Thyroid gland (tissue), 4 donors: ENCODE measurements around the gene ATOH1. TPM values are rescaled to one million over a fixed set of nuclear protein-coding genes. Genes with fewer than 3 reads are reported as not detected.
A peak's percentile ranks its signal among the peaks of the same experiment; 100 is the strongest.

Experiments used
- DNase-seq, 2 donors: peaks; one replicate each; pipeline ENCODE4 v3.0.0-alpha.2; 2019
- H3K27ac ChIP-seq, 3 donors: fragments of 200-600 bp; sonication (generic); 1 replicate in 2 of 3; 2 replicates in 1 of 3; pipeline ENCODE4 v1.5.1; 2016 to 2019; ENCODE audit warnings: mild to moderate bottlenecking in 1 of 3, moderate library complexity in 1 of 3
- H3K27me3 ChIP-seq: fragments of 200-600 bp; sonication (generic); one replicate; pipeline ENCODE4 v1.5.1; 2019
- H3K36me3 ChIP-seq, 2 donors: fragments of 200-600 bp; sonication (generic); one replicate each; pipeline ENCODE4 v1.5.1; 2016 to 2019
- H3K4me1 ChIP-seq, 2 donors: fragments of 200-600 bp; sonication (generic); one replicate each; pipeline ENCODE4 v1.5.1; 2017 to 2019
- H3K4me3 ChIP-seq, 3 donors: fragments of 200-600 bp; sonication (generic); replicated peaks in 1 of 3; 1 replicate in 2 of 3; 2 replicates in 1 of 3; pipeline ENCODE4 v1.5.1; 2016; ENCODE audit warnings: mild to moderate bottlenecking in 1 of 3
- H3K9me3 ChIP-seq: fragments of 200-600 bp; sonication (generic); one replicate; pipeline ENCODE4 v1.5.1; 2017
- POLR2A ChIP-seq, 2 donors: fragments of 450-650 bp; IDR thresholded peaks; one replicate each; pipeline ENCODE4 v1.6.1; 2017; ENCODE audit warnings: antibody characterized with exemption in 2 of 2, mild to moderate bottlenecking in 2 of 2, moderate library complexity in 1 of 2
- WGBS, 2 donors: methylation state at CpG; one replicate each; pipeline ENCODE4 v1.1.5; 2017; 5-methylcytosine and 5-hydroxymethylcytosine counted together
- intact Hi-C: fragments of 100-400 bp; cut with DNase I; formaldehyde crosslinking; loops from one replicate; pipeline ENCODE4 v1.15.1; 2023
- total RNA-seq, 4 donors: library from RNA; depleted of rRNA; stranded (reverse); fragments of >200 nt; gene quantifications; one replicate each; pipeline ENCODE4 v1.2.3, GENCODE V29; 2016
- TF ChIP-seq, protein P1 (sequence below), 6 experiments: fragments of 200-600 bp in 3 of 6; fragments of 450-650 bp in 3 of 6; sonication (generic) in 3 of 6; IDR thresholded peaks; one replicate each; pipeline ENCODE4 v1.5.1; 2016 to 2019; ENCODE audit warnings: antibody characterized with exemption in 6 of 6, mild to moderate bottlenecking in 2 of 6, inconsistent platforms in 1 of 6, moderate library complexity in 1 of 6

ATOH1 gene, protein sequence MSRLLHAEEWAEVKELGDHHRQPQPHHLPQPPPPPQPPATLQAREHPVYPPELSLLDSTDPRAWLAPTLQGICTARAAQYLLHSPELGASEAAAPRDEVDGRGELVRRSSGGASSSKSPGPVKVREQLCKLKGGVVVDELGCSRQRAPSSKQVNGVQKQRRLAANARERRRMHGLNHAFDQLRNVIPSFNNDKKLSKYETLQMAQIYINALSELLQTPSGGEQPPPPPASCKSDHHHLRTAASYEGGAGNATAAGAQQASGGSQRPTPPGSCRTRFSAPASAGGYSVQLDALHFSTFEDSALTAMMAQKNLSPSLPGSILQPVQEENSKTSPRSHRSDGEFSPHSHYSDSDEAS
- total RNA-seq: not detected

DNA sequence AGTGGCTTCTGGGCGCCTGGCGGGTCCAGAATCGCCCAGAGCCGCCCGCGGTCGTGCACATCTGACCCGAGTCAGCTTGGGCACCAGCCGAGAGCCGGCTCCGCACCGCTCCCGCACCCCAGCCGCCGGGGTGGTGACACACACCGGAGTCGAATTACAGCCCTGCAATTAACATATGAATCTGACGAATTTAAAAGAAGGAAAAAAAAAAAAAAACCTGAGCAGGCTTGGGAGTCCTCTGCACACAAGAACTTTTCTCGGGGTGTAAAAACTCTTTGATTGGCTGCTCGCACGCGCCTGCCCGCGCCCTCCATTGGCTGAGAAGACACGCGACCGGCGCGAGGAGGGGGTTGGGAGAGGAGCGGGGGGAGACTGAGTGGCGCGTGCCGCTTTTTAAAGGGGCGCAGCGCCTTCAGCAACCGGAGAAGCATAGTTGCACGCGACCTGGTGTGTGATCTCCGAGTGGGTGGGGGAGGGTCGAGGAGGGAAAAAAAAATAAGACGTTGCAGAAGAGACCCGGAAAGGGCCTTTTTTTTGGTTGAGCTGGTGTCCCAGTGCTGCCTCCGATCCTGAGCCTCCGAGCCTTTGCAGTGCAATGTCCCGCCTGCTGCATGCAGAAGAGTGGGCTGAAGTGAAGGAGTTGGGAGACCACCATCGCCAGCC is at the start of gene ATOH1:
ATOH1 (plus strand) TSS at position 422 of the 663 bp plus-strand sequence; CDS start at position 596, 174 bp downstream.
- Histone ChIP-seq H3K27me3 (peaks cover 41% of the 10 kb centered on the region), H3K4me3 (peak within 1 kb of the TSS in 1 of 3 donors; percentile 18), H3K27ac (no peak within 1 kb of the TSS), H3K36me3 (no peaks in the 10 kb centered on the region), H3K4me1 (peaks cover 12 to 24% of the 10 kb centered on the region in 2 donors), H3K9me3 (no peaks in the 10 kb centered on the region)
- intact Hi-C loops: no loop called here
- no peak for TF ChIP-seq POLR2A (IDR thresholded peaks at IDR 0.05)
- TF ChIP-seq, protein P1, sequence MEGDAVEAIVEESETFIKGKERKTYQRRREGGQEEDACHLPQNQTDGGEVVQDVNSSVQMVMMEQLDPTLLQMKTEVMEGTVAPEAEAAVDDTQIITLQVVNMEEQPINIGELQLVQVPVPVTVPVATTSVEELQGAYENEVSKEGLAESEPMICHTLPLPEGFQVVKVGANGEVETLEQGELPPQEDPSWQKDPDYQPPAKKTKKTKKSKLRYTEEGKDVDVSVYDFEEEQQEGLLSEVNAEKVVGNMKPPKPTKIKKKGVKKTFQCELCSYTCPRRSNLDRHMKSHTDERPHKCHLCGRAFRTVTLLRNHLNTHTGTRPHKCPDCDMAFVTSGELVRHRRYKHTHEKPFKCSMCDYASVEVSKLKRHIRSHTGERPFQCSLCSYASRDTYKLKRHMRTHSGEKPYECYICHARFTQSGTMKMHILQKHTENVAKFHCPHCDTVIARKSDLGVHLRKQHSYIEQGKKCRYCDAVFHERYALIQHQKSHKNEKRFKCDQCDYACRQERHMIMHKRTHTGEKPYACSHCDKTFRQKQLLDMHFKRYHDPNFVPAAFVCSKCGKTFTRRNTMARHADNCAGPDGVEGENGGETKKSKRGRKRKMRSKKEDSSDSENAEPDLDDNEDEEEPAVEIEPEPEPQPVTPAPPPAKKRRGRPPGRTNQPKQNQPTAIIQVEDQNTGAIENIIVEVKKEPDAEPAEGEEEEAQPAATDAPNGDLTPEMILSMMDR (IDR thresholded peaks at IDR 0.05): no peak
- peak; percentile 9 to 11 for DNase-seq
- WGBS, 2 donors: 1 to 4% methylated on average over 45 to 46 of the region's 46 CpGs

DNA sequence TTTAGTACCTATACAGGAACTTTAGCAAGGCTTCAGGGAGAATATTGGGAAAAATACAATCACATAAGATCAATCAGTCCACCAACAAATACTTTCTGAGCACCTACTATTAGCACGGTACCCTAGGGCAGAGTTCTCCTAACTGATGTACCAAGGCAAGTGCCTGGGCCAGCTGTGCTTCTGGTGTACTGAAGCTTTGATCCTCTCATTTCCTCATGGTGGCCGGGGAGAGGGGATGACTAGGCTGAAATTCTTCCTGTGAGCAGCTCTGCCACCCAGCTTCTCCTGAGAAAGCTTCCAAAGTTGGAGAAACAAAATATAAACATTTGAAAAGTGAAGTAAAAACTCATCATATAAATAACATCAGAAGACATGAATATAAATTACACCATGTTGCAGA is 49.3 kb upstream of the ATOH1 start:
- intact Hi-C loops: no loop called here
- Histone ChIP-seq H3K4me3 (no peak overlapping the region), H3K9me3 (no peaks in the 10 kb centered on the region), H3K27ac (no peak overlapping the region), H3K36me3 (no peaks in the 10 kb centered on the region), H3K27me3 (no peaks in the 10 kb centered on the region), H3K4me1 (no peaks in the 10 kb centered on the region)
- WGBS, 2 donors: 81 to 84% methylated on average over 2 of the region's 2 CpGs
- no peak for DNase-seq
- no peak for TF ChIP-seq POLR2A (IDR thresholded peaks at IDR 0.05)
- TF ChIP-seq, protein P1 (IDR thresholded peaks at IDR 0.05): no peak

DNA sequence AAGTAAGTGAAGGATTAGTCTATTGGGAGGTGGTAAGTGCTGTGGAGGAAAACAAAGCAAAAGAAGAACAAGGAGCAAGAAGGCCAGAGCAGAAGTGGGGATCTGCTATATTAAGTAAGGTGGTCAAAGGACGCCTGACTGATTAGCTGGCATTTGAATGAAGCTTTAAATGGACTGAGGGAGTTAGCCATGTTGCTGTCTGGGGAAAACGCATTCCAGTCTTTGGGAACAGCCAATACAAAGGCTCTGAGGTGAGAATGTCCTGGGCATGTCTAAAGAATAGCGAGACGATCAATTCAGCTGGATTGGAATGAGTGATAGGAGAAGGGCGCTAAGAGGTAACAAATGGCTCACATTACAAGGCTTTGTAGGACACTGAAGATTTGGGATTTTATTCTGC is 48.5 kb upstream of the ATOH1 start:
- intact Hi-C loops: no loop called here
- TF ChIP-seq, protein P1 (IDR thresholded peaks at IDR 0.05): no peak
- no peak for TF ChIP-seq POLR2A (IDR thresholded peaks at IDR 0.05)
- 80 to 82% methylated on average over 5 of the region's 5 CpGs for WGBS, 2 donors

DNA sequence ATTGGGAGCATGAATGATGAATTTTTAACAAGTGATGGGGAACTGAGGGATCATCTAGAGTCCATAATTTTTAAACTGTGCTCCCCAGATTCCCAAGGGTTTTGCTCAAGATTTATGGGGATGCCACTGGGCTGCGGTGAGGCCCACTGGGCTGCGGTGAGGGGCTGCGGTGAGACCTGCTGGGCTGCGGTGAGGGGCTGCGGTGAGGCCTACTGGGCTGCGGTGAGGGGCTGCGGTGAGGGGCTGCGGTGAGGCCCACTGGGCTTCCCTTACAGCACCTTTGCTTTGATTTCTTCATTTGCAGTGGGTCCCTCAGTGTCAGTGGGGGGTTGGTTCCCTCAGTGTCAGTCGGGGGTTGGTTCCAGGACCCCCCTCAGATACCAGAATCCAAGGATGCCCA is 47.4 kb upstream of the ATOH1 start:
- intact Hi-C loops: no loop called here
- no peak for DNase-seq
- Histone ChIP-seq H3K4me3 (no peak overlapping the region), H3K27me3 (no peaks in the 10 kb centered on the region), H3K4me1 (no peaks in the 10 kb centered on the region), H3K27ac (no peak overlapping the region), H3K36me3 (no peaks in the 10 kb centered on the region), H3K9me3 (no peaks in the 10 kb centered on the region)
- TF ChIP-seq POLR2A (IDR thresholded peaks at IDR 0.05): no peak
- TF ChIP-seq, protein P1 (IDR thresholded peaks at IDR 0.05): no peak
- 93 to 97% methylated on average over 6 to 7 of the region's 9 CpGs for WGBS, 2 donors

More for the DNA sequence above, 48.5 kb upstream of the ATOH1 start:
- no peak overlapping the region for H3K4me3 ChIP-seq
- DNase-seq: no peak
- H3K9me3 ChIP-seq: no peaks in the 10 kb centered on the region
- no peak overlapping the region for H3K27ac ChIP-seq
- H3K36me3 ChIP-seq: no peaks in the 10 kb centered on the region
- no peaks in the 10 kb centered on the region for H3K4me1 ChIP-seq
- H3K27me3 ChIP-seq: no peaks in the 10 kb centered on the region

DNA sequence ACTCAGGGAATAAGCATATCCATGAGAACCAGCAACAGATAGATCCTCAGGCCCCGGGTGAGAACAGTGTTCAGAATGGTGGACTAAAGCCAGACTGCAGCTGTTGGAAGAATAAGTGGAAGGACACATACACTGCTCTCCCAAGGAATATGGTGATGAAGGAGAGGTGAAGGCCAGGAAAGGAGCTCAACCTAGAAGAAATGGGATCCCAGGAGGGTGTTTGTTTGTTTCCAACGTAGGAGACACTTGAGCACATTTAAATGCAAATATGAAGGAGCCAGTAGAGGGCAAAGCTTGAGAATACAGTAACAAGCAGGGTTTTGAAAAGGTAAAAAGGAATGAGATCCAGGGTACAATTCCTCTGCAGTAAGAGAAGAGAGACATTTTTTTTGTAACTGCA is 42.4 kb upstream of the ATOH1 start:
- TF ChIP-seq POLR2A (IDR thresholded peaks at IDR 0.05): no peak
- TF ChIP-seq, protein P1 (IDR thresholded peaks at IDR 0.05): no peak

More for the DNA sequence above, 42.4 kb upstream of the ATOH1 start:
- no peaks in the 10 kb centered on the region for H3K27me3 ChIP-seq
- no peak overlapping the region for H3K27ac ChIP-seq
- no peak overlapping the region for H3K4me3 ChIP-seq
- intact Hi-C loops: no loop called here
- no peaks in the 10 kb centered on the region for H3K9me3 ChIP-seq
- no peak for DNase-seq
- 58 to 65% methylated on average over 2 of the region's 2 CpGs for WGBS, 2 donors
- H3K36me3 ChIP-seq: no peaks in the 10 kb centered on the region
- H3K4me1 ChIP-seq: no peaks in the 10 kb centered on the region
